Measurements from ENCODE around the gene FN3K. TPM values are rescaled to one million over a fixed set of nuclear protein-coding genes. Genes with fewer than 3 reads are reported as not detected.
A peak's percentile ranks its signal among the peaks of the same experiment; 100 is the strongest.
"Not testable (repeated sequence)": the region's sequence is repeated elsewhere in the genome, so short reads cannot be mapped to it uniquely, and the experiment has no call there.

The FN3K gene
- total RNA-seq, 4 donors from 2014 or later, result 1.1 to 5.5 (median 2.7) TPM

DNA sequence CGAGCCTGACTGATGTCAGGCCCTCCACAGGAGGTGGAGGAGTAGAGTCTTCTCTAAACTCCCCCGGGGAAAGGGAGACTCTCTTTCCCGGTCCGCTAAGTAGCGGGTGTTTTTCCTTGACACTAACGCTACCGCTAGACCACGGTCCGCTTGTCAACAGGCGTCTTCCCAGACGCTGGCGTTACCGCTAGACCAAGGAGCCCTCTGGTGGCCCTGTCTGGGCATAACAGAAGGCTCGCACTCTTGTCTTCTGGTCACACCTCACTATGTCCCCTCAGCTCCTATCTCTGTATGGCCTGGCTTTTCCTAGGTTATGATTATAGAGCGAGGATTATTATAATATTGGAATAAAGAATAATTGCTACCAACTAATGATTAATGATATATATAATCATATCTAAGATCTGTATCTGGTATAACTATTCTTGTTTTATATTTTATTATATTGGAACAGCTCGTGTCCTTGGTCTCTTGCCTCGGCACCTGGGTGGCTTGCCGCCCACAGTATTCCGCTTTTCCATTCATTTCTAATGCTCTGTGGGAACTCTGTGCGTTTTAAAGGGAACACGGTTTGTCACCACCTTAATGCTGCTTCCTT is 42.5 kb downstream of the FN3K start:
- in situ Hi-C loops (cut with MboI; ENCODE audit: low sequenced_read_pairs in 4 of 4); H3K4me1 ChIP-seq; H3K27me3 ChIP-seq; H3K27ac ChIP-seq; H3K4me3 ChIP-seq; H3K9me3 ChIP-seq; intact Hi-C loops (cut with DNase I; ENCODE audit: low total_unique reads); H3K36me3 ChIP-seq; ATAC-seq; DNase-seq: not testable (repeated sequence)
- TF ChIP-seq, protein P1, sequence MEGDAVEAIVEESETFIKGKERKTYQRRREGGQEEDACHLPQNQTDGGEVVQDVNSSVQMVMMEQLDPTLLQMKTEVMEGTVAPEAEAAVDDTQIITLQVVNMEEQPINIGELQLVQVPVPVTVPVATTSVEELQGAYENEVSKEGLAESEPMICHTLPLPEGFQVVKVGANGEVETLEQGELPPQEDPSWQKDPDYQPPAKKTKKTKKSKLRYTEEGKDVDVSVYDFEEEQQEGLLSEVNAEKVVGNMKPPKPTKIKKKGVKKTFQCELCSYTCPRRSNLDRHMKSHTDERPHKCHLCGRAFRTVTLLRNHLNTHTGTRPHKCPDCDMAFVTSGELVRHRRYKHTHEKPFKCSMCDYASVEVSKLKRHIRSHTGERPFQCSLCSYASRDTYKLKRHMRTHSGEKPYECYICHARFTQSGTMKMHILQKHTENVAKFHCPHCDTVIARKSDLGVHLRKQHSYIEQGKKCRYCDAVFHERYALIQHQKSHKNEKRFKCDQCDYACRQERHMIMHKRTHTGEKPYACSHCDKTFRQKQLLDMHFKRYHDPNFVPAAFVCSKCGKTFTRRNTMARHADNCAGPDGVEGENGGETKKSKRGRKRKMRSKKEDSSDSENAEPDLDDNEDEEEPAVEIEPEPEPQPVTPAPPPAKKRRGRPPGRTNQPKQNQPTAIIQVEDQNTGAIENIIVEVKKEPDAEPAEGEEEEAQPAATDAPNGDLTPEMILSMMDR (IDR thresholded peaks at IDR 0.05 in 4 of 5, conservative IDR thresholded peaks at IDR 0.05 in 1 of 5), result peak in 3 of 5 experiments; percentile 12 to 34 (median 20)

DNA sequence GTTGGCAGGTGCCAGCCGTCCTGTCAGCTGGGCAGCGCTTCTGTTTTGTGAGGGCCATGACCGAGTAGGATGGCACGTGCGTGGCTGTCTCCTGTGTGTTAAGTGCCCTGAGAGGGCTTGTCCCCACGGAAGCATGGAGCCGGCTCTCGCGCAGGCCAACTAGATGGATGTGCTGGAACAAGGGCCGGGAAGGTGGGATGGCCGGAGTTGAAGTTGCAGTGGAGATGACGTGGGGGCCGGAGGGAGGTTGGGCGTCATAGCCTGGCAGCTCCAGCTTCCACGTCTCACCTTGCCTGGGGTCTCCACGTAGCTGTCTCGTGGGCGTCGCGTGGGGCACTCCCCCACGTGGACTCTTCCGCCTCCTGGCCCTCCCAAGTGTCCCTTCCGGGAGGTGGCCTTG is 44.1 kb downstream of the FN3K start:
- peaks cover 0 to 7% of the 10 kb centered on the region in 2 donors for H3K36me3 ChIP-seq
- no peak overlapping the region for H3K4me3 ChIP-seq
- in situ Hi-C loops (cut with MboI; ENCODE audit: low sequenced_read_pairs in 4 of 4), result no loop called here
- no peaks in the 10 kb centered on the region for H3K27me3 ChIP-seq
- TF ChIP-seq POLR2A (IDR thresholded peaks at IDR 0.05), result no peak
- TF ChIP-seq, protein P1 (IDR thresholded peaks at IDR 0.05 in 4 of 5, conservative IDR thresholded peaks at IDR 0.05 in 1 of 5), result no peak
- H3K4me1 ChIP-seq, result peaks cover 8 to 9% of the 10 kb centered on the region in 2 donors
- DNase-seq (no peak), ATAC-seq (no peak)
- intact Hi-C loops (cut with DNase I; ENCODE audit: low total_unique reads), result no loop called here
- no peak overlapping the region for H3K27ac ChIP-seq
- no peaks in the 10 kb centered on the region for H3K9me3 ChIP-seq

DNA sequence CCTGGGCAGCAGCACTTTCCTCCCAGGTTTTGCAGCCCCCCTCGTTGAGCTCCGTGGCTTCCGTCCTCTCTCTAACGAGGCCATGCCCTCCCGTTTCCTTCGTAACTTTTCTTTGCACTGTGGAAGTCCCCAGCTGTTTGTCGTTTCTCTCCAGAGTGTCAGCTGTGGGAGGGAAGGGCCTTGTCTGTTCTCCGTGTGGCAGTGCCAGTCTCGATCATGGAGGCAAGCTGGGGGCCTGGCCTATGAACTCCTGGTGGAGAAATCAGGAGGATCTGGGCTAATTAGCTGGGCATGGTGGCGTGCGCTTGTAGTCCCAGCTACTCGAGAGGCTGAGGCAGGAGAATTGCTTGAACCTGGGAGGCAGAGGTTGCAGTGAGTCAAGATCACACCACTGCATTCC is 44.8 kb downstream of the FN3K start:
- in situ Hi-C loops (cut with MboI; ENCODE audit: low sequenced_read_pairs in 4 of 4), result loop anchor here (5.0 to 10.0 kb wide), 2 partner anchors 135 to 137 kb away; no protein-coding TSS in a partner anchor
- TF ChIP-seq, protein P1 (IDR thresholded peaks at IDR 0.05 in 4 of 5, conservative IDR thresholded peaks at IDR 0.05 in 1 of 5), result no peak
- TF ChIP-seq POLR2A (IDR thresholded peaks at IDR 0.05), result no peak
- H3K4me3 ChIP-seq, result no peak overlapping the region
- peaks cover 8 to 9% of the 10 kb centered on the region in 2 donors for H3K4me1 ChIP-seq
- no peaks in the 10 kb centered on the region for H3K27me3 ChIP-seq
- H3K36me3 ChIP-seq, result peaks cover 0 to 7% of the 10 kb centered on the region in 2 donors
- no peaks in the 10 kb centered on the region for H3K9me3 ChIP-seq
- no peak overlapping the region for H3K27ac ChIP-seq
- DNase-seq, result no peak
- intact Hi-C loops (cut with DNase I; ENCODE audit: low total_unique reads), result loop anchor here (10.0 kb wide), 1 partner anchor 275 kb away; no protein-coding TSS in a partner anchor
- ATAC-seq, result no peak

DNA sequence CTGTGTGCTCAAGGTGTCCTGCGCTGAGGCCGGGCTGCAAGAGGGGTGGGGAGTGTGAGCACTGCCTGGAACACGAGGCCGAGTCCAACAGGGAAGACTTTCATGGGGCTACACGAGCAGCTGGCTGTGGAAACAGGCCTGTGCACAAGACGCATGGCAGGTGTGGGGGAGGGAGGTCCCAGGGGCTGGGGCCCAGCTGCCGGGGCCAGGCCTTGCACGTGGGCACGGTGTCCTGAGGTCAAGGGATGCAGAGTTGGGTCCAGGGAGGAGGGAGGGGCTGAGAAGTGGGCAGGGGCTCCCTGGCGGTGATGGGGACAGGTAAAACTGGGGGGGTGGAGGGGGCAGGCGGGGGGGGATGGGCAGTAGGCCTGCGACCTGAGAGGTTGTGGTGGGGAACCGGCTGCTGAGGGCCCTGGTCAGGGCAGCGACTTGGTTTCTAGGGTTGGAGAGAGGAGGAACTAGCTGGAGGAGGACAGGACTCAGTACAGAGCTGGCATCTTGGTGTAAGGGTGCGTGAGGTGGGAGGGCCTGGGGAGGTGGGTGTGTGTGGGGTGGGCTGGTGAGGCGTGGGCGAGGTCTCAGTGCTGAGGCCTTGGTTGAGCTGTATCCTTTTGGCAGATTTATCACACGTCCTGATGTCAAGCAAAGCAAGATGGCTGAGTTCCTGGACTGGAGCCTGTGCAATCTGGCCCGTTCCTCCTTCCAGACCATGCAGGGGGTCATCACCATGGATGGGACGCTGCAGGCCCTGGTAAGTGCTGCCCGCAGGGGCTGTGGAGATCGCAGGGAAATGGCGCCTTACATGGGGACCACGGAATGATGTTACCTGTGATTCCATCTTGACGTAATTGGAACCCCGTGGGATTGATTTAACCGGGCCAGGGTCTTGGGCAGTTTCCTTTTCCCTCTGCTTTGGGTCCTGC is 45.8 kb downstream of the FN3K start:
- Histone ChIP-seq H3K9me3 (no peaks in the 10 kb centered on the region), H3K36me3 (peaks cover 0 to 7% of the 10 kb centered on the region in 2 donors), H3K27me3 (no peaks in the 10 kb centered on the region), H3K4me3 (no peak overlapping the region), H3K4me1 (peaks cover 12% of the 10 kb centered on the region in 2 donors), H3K27ac (peak overlapping the region in 2 of 4 donors; percentile 85 to 87)
- in situ Hi-C loops (cut with MboI; ENCODE audit: low sequenced_read_pairs in 4 of 4), result loop anchor here (5.0 to 10.0 kb wide), 2 partner anchors 134 to 136 kb away; no protein-coding TSS in a partner anchor
- intact Hi-C loops (cut with DNase I; ENCODE audit: low total_unique reads), result loop anchor here (10.0 kb wide), 1 partner anchor 274 kb away; no protein-coding TSS in a partner anchor
- no peak for TF ChIP-seq POLR2A (IDR thresholded peaks at IDR 0.05)
- TF ChIP-seq, protein P1 (IDR thresholded peaks at IDR 0.05 in 4 of 5, conservative IDR thresholded peaks at IDR 0.05 in 1 of 5), result no peak
- ATAC-seq (peak in 1 of 2 donors; percentile 3), DNase-seq (no peak)

All from gastrocnemius medialis (tissue), 4 donors.